B cell (primary cell): Measurements from ENCODE around the gene PNPLA4.

Experiments used
- EZH2 ChIP-seq: IDR thresholded peaks from 2 replicates; pipeline ENCODE4 v1.6.1; 2012; ENCODE audit warnings: borderline replicate concordance, low read depth, mild to moderate bottlenecking, moderate library complexity, low read length; ENCODE audit not compliant: insufficient read depth, poor library complexity, severe bottlenecking
- TF ChIP-seq, protein P1 (sequence below): fragments of 200-600 bp; IDR thresholded peaks from one replicate; pipeline ENCODE4 v1.8.0; 2022; ENCODE audit warnings: antibody characterized with exemption, mild to moderate bottlenecking

DNA sequence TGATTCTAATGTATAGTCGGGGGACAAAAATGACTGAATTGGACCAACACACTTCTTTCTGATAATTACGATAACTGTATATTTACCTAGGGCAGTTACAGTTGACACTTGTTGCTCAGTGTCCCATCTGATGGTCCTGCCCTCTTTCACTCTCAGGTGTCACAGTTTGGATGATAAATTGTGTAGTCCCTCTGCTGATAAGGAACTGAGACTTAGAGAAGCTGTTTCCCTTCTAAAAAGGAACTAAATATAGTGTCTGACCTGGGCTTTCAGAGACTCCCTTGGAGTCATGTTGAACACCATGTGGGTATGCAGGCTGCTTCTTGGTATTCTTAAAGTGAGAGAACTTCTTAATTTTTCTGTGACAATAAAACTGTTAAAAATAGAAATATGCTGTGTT lies 23.7 kb upstream of the PNPLA4 start:
- TF ChIP-seq, protein P1, sequence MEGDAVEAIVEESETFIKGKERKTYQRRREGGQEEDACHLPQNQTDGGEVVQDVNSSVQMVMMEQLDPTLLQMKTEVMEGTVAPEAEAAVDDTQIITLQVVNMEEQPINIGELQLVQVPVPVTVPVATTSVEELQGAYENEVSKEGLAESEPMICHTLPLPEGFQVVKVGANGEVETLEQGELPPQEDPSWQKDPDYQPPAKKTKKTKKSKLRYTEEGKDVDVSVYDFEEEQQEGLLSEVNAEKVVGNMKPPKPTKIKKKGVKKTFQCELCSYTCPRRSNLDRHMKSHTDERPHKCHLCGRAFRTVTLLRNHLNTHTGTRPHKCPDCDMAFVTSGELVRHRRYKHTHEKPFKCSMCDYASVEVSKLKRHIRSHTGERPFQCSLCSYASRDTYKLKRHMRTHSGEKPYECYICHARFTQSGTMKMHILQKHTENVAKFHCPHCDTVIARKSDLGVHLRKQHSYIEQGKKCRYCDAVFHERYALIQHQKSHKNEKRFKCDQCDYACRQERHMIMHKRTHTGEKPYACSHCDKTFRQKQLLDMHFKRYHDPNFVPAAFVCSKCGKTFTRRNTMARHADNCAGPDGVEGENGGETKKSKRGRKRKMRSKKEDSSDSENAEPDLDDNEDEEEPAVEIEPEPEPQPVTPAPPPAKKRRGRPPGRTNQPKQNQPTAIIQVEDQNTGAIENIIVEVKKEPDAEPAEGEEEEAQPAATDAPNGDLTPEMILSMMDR: no peak
- TF ChIP-seq EZH2: no peak
